ENCODE measurements around the gene MITD1. TPM values are rescaled to one million over a fixed set of nuclear protein-coding genes. Genes with fewer than 3 reads are reported as not detected.
A peak's percentile ranks its signal among the peaks of the same experiment; 100 is the strongest.
"Not testable (repeated sequence)": the region's sequence is repeated elsewhere in the genome, so short reads cannot be mapped to it uniquely, and the experiment has no call there.

The MITD1 gene
- total RNA-seq, 1 experiment from 2014 or later = 19.1 TPM

DNA sequence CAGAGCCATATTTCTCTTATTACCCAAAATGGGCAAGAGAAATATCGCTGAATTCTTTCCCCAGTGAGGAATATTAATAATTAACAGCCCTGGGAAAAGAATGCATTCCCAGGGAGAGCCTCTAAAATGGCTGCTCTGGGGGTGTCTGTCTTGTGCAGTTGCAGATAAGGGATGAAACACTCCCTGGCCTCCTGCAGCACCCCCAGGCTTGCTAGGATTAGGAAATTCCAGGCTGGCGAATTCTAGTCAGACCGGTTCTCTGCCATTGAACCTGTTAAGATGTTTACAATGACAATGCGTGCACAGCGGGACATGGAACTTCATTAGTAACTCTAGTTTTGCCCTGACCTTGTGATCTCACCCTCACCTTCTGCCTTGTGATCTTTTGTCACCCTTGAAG lies 24.6 kb upstream of the MITD1 start:
- H3K36me3 Mint-ChIP-seq (ENCODE audit: insufficient read depth, unreplicated experiment) = peaks cover 6% of the 10 kb centered on the region
- no peak overlapping the region for H3K4me3 Mint-ChIP-seq (ENCODE audit: unreplicated experiment)
- intact Hi-C loops (cut with micrococcal nuclease) = no loop called here
- no peak for DNase-seq (ENCODE audit: unreplicated experiment)
- POLR2A ChIA-PET = no interaction called here
- no peak overlapping the region for H3K27ac Mint-ChIP-seq (ENCODE audit: low read depth, unreplicated experiment)
- no TSS peak for BruUV-seq (replicated peaks)
- no peaks in the 10 kb centered on the region for H3K27me3 Mint-ChIP-seq (ENCODE audit: insufficient read depth, unreplicated experiment)
- CTCF ChIA-PET = no interaction called here
- TF ChIP-seq, protein P1, sequence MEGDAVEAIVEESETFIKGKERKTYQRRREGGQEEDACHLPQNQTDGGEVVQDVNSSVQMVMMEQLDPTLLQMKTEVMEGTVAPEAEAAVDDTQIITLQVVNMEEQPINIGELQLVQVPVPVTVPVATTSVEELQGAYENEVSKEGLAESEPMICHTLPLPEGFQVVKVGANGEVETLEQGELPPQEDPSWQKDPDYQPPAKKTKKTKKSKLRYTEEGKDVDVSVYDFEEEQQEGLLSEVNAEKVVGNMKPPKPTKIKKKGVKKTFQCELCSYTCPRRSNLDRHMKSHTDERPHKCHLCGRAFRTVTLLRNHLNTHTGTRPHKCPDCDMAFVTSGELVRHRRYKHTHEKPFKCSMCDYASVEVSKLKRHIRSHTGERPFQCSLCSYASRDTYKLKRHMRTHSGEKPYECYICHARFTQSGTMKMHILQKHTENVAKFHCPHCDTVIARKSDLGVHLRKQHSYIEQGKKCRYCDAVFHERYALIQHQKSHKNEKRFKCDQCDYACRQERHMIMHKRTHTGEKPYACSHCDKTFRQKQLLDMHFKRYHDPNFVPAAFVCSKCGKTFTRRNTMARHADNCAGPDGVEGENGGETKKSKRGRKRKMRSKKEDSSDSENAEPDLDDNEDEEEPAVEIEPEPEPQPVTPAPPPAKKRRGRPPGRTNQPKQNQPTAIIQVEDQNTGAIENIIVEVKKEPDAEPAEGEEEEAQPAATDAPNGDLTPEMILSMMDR (IDR thresholded peaks at IDR 0.05; ENCODE audit: unreplicated experiment) = no peak
- H3K4me1 Mint-ChIP-seq (ENCODE audit: insufficient read depth, unreplicated experiment) = no peaks in the 10 kb centered on the region
- peaks cover 32% of the 10 kb centered on the region for H3K9me3 Mint-ChIP-seq (ENCODE audit: unreplicated experiment)

DNA sequence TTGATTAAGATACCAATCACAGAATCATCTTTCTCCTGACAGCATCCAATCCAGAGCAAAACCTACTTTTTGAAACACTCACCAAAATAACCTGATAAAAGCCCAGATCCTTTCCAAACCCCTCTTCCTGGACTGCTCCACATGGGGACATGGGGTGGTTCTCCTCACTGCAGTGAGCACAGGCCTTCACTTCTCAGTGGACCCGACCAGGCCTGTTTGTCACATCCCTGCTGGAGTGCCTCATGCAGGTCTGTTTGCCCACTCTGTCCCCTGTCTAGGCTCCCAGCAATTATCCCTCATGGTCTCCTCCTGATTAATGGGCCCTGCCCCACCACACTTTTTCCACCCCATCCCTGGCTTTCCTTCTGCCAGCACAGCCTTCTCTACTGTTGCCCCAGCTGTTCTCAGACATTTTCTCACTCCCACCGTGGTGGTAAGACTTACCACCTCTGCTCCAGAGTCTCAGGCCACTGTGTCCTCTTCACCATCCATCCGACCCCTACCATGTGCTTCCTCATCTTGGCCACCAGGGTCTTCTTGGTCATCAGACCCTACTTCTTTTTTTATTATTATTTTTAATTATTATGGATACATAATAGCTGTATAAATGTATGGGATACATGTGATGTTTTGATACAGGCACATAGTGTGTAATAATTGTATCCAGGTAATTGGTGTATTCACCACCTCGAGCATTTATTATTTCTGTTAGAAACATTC lies 21.3 kb upstream of the MITD1 start:
- no peaks in the 10 kb centered on the region for H3K27me3 Mint-ChIP-seq (ENCODE audit: insufficient read depth, unreplicated experiment)
- POLR2A ChIA-PET = interaction anchor here (0.6 kb wide), 2 partner anchors 504 to 569 kb away, joined by 3 read pairs; no protein-coding TSS in a partner anchor
- no TSS peak for BruUV-seq (replicated peaks)
- no peak overlapping the region for H3K27ac Mint-ChIP-seq (ENCODE audit: low read depth, unreplicated experiment)
- CTCF ChIA-PET = interaction anchor here (0.6 kb wide), 2 partner anchors 261 to 1456 kb away, joined by 3 to 4 read pairs; no protein-coding TSS in a partner anchor
- peaks cover 18% of the 10 kb centered on the region for H3K36me3 Mint-ChIP-seq (ENCODE audit: insufficient read depth, unreplicated experiment)
- H3K4me3 Mint-ChIP-seq (ENCODE audit: unreplicated experiment) = no peak overlapping the region
- DNase-seq (ENCODE audit: unreplicated experiment) = no peak
- H3K9me3 Mint-ChIP-seq (ENCODE audit: unreplicated experiment) = peaks cover 23% of the 10 kb centered on the region
- intact Hi-C loops (cut with micrococcal nuclease) = no loop called here
- no peaks in the 10 kb centered on the region for H3K4me1 Mint-ChIP-seq (ENCODE audit: insufficient read depth, unreplicated experiment)
- TF ChIP-seq, protein P1 (IDR thresholded peaks at IDR 0.05; ENCODE audit: unreplicated experiment) = peak; percentile 2

DNA sequence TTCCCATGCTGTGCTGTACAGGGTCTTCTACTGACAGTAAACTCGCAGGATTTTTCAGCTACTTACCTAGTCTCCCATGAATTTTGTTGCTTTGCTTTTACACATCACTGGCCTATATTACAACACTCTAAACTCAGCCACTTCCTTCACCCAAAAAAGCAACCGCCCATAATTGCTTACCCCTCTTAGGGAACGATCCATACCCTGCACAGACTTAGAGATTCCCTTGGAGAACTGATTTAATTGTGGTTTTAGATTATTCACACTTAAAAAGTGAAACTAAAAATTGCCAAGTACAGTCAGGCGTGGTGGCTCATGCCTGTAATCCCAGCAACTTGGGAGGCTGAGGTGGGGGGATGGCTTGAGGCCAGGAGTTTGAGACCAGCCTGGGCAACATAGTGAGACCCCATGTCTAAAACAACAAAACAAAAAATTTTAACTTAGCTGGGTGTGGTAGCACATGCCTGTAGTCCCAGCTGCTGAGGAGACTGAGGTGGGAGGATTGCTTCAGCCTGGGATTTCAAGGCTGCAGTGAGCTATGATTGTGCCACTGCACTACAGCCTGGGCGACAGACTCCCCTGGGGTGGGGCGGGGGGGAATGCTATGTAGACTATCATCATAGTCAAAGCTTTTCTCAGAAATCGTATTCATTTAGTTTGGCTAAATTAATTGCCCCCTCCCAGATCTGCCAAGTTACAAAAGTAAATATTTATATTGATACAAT lies 19.4 kb upstream of the MITD1 start:
- ChIA-PET POLR2A (interaction anchor here (1.1 kb wide), 1 partner anchor 8 kb away, joined by 3 read pairs; no protein-coding TSS in a partner anchor), CTCF (no interaction called here)
- H3K27ac Mint-ChIP-seq (ENCODE audit: low read depth, unreplicated experiment) = no peak overlapping the region
- no peaks in the 10 kb centered on the region for H3K4me1 Mint-ChIP-seq (ENCODE audit: insufficient read depth, unreplicated experiment)
- no TSS peak for BruUV-seq (replicated peaks)
- peaks cover 31% of the 10 kb centered on the region for H3K36me3 Mint-ChIP-seq (ENCODE audit: insufficient read depth, unreplicated experiment)
- H3K4me3 Mint-ChIP-seq (ENCODE audit: unreplicated experiment) = no peak overlapping the region
- TF ChIP-seq, protein P1 (IDR thresholded peaks at IDR 0.05; ENCODE audit: unreplicated experiment) = no peak
- peaks cover 8% of the 10 kb centered on the region for H3K9me3 Mint-ChIP-seq (ENCODE audit: unreplicated experiment)
- H3K27me3 Mint-ChIP-seq (ENCODE audit: insufficient read depth, unreplicated experiment) = no peaks in the 10 kb centered on the region
- no peak for DNase-seq (ENCODE audit: unreplicated experiment)
- intact Hi-C loops (cut with micrococcal nuclease) = no loop called here

GRCh38 chr2:99198103-99198841 lies 17.4 kb upstream of the MITD1 start:
- intact Hi-C loops (cut with micrococcal nuclease) = no loop called here
- TF ChIP-seq, protein P1 (IDR thresholded peaks at IDR 0.05; ENCODE audit: unreplicated experiment) = no peak
- no peak overlapping the region for H3K27ac Mint-ChIP-seq (ENCODE audit: low read depth, unreplicated experiment)
- peaks cover 49% of the 10 kb centered on the region for H3K36me3 Mint-ChIP-seq (ENCODE audit: insufficient read depth, unreplicated experiment)
- POLR2A ChIA-PET = no interaction called here
- H3K9me3 Mint-ChIP-seq (ENCODE audit: unreplicated experiment) = no peaks in the 10 kb centered on the region
- no TSS peak for BruUV-seq (replicated peaks)
- no peaks in the 10 kb centered on the region for H3K4me1 Mint-ChIP-seq (ENCODE audit: insufficient read depth, unreplicated experiment)
- CTCF ChIA-PET = interaction anchor here (1.0 kb wide), 1 partner anchor 113 kb away, joined by 3 read pairs; no protein-coding TSS in a partner anchor
- H3K27me3 Mint-ChIP-seq (ENCODE audit: insufficient read depth, unreplicated experiment) = no peaks in the 10 kb centered on the region
- no peak for DNase-seq (ENCODE audit: unreplicated experiment)
- H3K4me3 Mint-ChIP-seq (ENCODE audit: unreplicated experiment) = no peak overlapping the region

DNA sequence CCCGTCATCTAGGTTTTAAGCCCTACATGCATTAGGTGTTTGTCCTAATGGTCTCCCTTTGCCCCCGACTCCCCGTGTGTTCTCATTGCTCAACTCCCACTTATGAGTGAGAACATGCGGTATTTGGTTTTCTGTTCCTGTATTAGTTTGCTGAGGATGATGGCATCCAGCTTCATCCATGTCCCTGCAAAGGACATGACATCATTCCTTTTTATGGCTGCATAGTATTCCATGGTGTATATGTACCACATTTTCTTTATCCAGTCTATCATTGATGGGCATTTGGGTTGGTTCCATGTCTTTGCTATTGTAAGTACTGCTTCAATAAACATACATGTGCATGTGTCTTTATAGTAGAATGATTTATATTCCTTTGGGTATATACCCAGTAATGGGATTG lies 11.5 kb upstream of the MITD1 start:
- H3K27ac Mint-ChIP-seq (ENCODE audit: low read depth, unreplicated experiment); CTCF ChIA-PET; H3K4me1 Mint-ChIP-seq (ENCODE audit: insufficient read depth, unreplicated experiment); H3K9me3 Mint-ChIP-seq (ENCODE audit: unreplicated experiment); intact Hi-C loops (cut with micrococcal nuclease); BruUV-seq (replicated peaks); H3K27me3 Mint-ChIP-seq (ENCODE audit: insufficient read depth, unreplicated experiment); DNase-seq (ENCODE audit: unreplicated experiment); H3K4me3 Mint-ChIP-seq (ENCODE audit: unreplicated experiment): not testable (repeated sequence)
- POLR2A ChIA-PET = interaction anchor here (2.0 kb wide), 1 partner anchor 143 kb away, joined by 6 read pairs; the partner anchor contains the start of gene TXNDC9
- H3K36me3 Mint-ChIP-seq (ENCODE audit: insufficient read depth, unreplicated experiment) = peaks cover 89% of the 10 kb centered on the region

Measured in MCF 10A (cell line).